Skin of body (tissue), 2 donors: Measurements from ENCODE around the gene FGF21. TPM values are rescaled to one million over a fixed set of nuclear protein-coding genes. Genes with fewer than 3 reads are reported as not detected.
A peak's percentile ranks its signal among the peaks of the same experiment; 100 is the strongest.
"Not testable (repeated sequence)": the region's sequence is repeated elsewhere in the genome, so short reads cannot be mapped to it uniquely, and the experiment has no call there.

Experiments used
- DNase-seq: peaks from one replicate; lab custom pipeline; 2025; lab: John Stamatoyannopoulos, UW
- total RNA-seq: library from RNA; depleted of rRNA; stranded (reverse); fragments of >200 nt; gene quantifications from one replicate; pipeline ENCODE4 v1.2.3, GENCODE V29; 2014

FGF21 gene
- total RNA-seq, 1 donor from 2014 or later = not detected

- DNase-seq = not testable (repeated sequence)
Observed at GRCh38 chr19:48786422-48786821, 31.1 kb downstream of the FGF21 start.

GRCh38 chr19:48787331-48787730, 32.0 kb downstream of the FGF21 start:
- not testable (repeated sequence) for DNase-seq

- no peak for DNase-seq
Observed at GRCh38 chr19:48793271-48793670, 37.9 kb downstream of the FGF21 start.

- DNase-seq = no peak
Observed at GRCh38 chr19:48794291-48794690, 39.0 kb downstream of the FGF21 start.

- peak; percentile 97 for DNase-seq
Observed at GRCh38 chr19:48795055-48795684, 39.8 kb downstream of the FGF21 start.

- DNase-seq = peak; percentile 74
Observed at GRCh38 chr19:48795685-48796070, 40.4 kb downstream of the FGF21 start.

GRCh38 chr19:48796298-48797083, 41.2 kb downstream of the FGF21 start:
- DNase-seq = no peak

GRCh38 chr19:48797103-48797502, 41.8 kb downstream of the FGF21 start:
- no peak for DNase-seq

GRCh38 chr19:48798937-48799336, 43.6 kb downstream of the FGF21 start:
- no peak for DNase-seq

GRCh38 chr19:48799358-48800300, 44.3 kb downstream of the FGF21 start:
- no peak for DNase-seq

GRCh38 chr19:48802623-48803022, 47.3 kb downstream of the FGF21 start:
- DNase-seq = no peak

GRCh38 chr19:48804496-48804895, 49.2 kb downstream of the FGF21 start:
- no peak for DNase-seq

GRCh38 chr19:48805452-48805851, 50.1 kb downstream of the FGF21 start:
- no peak for DNase-seq

- no peak for DNase-seq
Observed at GRCh38 chr19:48806518-48806817, 51.1 kb downstream of the FGF21 start.

GRCh38 chr19:48806818-48807589, 51.7 kb downstream of the FGF21 start:
- no peak for DNase-seq

- DNase-seq = no peak
Observed at GRCh38 chr19:48807590-48808308, 52.4 kb downstream of the FGF21 start.
